ENCODE results near the gene SIRT5. TPM values are rescaled to one million over a fixed set of nuclear protein-coding genes. Genes with fewer than 3 reads are reported as not detected.

The SIRT5 gene
- total RNA-seq, 3 donors from 2014 or later, result 10.2 to 20.6 (median 14.5) TPM

DNA sequence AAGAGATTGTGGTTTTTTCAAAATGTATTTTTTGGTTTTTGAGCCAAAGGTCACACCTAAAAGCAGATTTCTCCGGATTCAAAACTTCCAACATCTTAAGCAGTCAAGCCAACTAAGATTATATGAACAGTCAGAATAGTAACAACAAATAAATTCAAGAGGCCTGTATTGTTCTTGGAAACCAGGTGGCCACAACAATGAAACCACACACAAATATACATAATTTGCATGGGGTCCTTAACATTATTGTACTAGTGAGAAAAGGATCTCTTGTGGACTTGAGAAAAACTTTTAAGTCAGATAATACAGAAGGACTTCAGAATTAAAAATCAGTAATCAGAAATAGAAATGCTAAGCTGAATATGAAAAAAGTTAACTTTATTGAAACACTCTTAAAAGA is 81.3 kb downstream of the SIRT5 start:
- no peak overlapping the region for H3K27ac ChIP-seq
- H3K4me1 ChIP-seq, result no peaks in the 10 kb centered on the region
- no peaks in the 10 kb centered on the region for H3K36me3 ChIP-seq
- intact Hi-C loops (cut with DNase I; ENCODE audit: low total_unique reads), result no loop called here
- H3K27me3 ChIP-seq, result no peaks in the 10 kb centered on the region
- no peak for DNase-seq (ENCODE audit: low spot score in 2 of 2)
- H3K4me3 ChIP-seq, result no peak overlapping the region
- no peaks in the 10 kb centered on the region for H3K9me3 ChIP-seq
- TF ChIP-seq, protein P1, sequence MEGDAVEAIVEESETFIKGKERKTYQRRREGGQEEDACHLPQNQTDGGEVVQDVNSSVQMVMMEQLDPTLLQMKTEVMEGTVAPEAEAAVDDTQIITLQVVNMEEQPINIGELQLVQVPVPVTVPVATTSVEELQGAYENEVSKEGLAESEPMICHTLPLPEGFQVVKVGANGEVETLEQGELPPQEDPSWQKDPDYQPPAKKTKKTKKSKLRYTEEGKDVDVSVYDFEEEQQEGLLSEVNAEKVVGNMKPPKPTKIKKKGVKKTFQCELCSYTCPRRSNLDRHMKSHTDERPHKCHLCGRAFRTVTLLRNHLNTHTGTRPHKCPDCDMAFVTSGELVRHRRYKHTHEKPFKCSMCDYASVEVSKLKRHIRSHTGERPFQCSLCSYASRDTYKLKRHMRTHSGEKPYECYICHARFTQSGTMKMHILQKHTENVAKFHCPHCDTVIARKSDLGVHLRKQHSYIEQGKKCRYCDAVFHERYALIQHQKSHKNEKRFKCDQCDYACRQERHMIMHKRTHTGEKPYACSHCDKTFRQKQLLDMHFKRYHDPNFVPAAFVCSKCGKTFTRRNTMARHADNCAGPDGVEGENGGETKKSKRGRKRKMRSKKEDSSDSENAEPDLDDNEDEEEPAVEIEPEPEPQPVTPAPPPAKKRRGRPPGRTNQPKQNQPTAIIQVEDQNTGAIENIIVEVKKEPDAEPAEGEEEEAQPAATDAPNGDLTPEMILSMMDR (IDR thresholded peaks at IDR 0.05), result no peak
- TF ChIP-seq POLR2A (IDR thresholded peaks at IDR 0.05) (no peak), POLR2AphosphoS5 (IDR thresholded peaks at IDR 0.05) (no peak)

DNA sequence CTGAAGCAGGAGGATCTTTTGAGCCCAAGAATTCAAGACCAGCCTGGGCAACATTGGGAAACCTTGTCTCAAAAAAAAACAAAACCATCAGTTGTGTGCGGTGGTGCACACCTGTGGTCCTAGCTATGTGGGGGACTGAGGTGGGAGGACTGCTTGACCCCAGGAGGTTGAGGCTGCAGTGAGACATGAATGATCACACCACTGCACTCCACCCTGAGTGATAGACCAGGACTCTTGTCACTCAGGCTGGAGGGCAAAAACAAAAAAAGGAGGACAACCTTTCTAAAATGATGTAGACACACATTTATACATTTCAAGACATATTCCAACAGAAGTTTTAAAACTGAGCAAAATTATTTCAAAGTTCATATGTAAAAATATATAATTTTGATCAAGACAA is 85.9 kb downstream of the SIRT5 start:
- H3K4me1 ChIP-seq, result no peaks in the 10 kb centered on the region
- TF ChIP-seq POLR2A (IDR thresholded peaks at IDR 0.05), result no peak
- TF ChIP-seq, protein P1 (IDR thresholded peaks at IDR 0.05), result no peak
- TF ChIP-seq POLR2AphosphoS5 (IDR thresholded peaks at IDR 0.05), result no peak
- H3K4me3 ChIP-seq, result no peak overlapping the region
- intact Hi-C loops (cut with DNase I; ENCODE audit: low total_unique reads), result no loop called here
- no peak for DNase-seq (ENCODE audit: low spot score in 2 of 2)
- H3K9me3 ChIP-seq, result no peaks in the 10 kb centered on the region
- H3K27me3 ChIP-seq, result no peaks in the 10 kb centered on the region
- H3K27ac ChIP-seq, result no peak overlapping the region
- no peaks in the 10 kb centered on the region for H3K36me3 ChIP-seq

DNA sequence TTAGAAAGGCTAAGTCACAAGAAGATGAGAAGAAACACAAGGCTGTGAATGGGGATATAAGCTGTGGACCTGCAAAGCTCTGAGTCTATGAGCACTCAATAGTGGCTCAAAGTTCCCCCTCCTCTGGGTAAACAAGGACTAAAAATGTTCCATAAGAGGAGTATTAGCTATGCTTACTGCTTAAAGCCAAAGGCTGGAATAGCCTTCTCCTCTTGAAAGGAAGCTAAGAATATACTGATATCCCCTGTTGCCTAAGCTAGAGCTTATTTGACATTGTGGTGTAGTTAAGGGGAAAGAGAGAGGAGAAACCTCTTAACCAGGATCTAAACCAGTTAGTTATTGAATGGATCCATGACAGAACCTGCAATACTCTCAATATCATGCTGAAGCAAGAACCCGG is 86.5 kb downstream of the SIRT5 start:
- Histone ChIP-seq H3K36me3 (no peaks in the 10 kb centered on the region), H3K4me3 (no peak overlapping the region), H3K9me3 (no peaks in the 10 kb centered on the region), H3K4me1 (no peaks in the 10 kb centered on the region), H3K27ac (no peak overlapping the region), H3K27me3 (no peaks in the 10 kb centered on the region)
- no peak for DNase-seq (ENCODE audit: low spot score in 2 of 2)
- intact Hi-C loops (cut with DNase I; ENCODE audit: low total_unique reads), result no loop called here
- TF ChIP-seq POLR2AphosphoS5 (IDR thresholded peaks at IDR 0.05) (no peak), POLR2A (IDR thresholded peaks at IDR 0.05) (no peak)
- TF ChIP-seq, protein P1 (IDR thresholded peaks at IDR 0.05), result no peak

DNA sequence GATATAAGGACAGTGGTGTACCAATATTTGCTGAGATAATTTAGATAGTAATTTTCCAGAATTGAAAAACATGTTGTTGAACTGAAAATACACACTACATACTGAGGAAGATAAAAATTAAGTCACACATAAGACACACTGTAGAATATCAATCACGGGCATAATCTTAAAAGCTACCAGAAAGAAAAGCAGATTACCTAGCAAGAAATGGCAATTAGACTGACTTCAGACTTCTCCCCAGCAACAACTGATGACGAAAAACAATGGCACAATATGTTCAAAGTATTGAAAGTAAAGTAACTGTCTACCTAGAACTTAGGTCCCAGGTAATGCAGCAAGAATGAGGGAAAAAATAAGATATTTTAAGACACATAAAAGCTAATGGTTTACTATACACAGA is 87.2 kb downstream of the SIRT5 start:
- TF ChIP-seq POLR2A (IDR thresholded peaks at IDR 0.05) (no peak), POLR2AphosphoS5 (IDR thresholded peaks at IDR 0.05) (no peak)
- TF ChIP-seq, protein P1 (IDR thresholded peaks at IDR 0.05), result no peak
- no peaks in the 10 kb centered on the region for H3K9me3 ChIP-seq
- no peaks in the 10 kb centered on the region for H3K36me3 ChIP-seq
- no peak overlapping the region for H3K27ac ChIP-seq
- H3K4me1 ChIP-seq, result no peaks in the 10 kb centered on the region
- intact Hi-C loops (cut with DNase I; ENCODE audit: low total_unique reads), result no loop called here
- no peaks in the 10 kb centered on the region for H3K27me3 ChIP-seq
- DNase-seq (ENCODE audit: low spot score in 2 of 2), result no peak
- no peak overlapping the region for H3K4me3 ChIP-seq

DNA sequence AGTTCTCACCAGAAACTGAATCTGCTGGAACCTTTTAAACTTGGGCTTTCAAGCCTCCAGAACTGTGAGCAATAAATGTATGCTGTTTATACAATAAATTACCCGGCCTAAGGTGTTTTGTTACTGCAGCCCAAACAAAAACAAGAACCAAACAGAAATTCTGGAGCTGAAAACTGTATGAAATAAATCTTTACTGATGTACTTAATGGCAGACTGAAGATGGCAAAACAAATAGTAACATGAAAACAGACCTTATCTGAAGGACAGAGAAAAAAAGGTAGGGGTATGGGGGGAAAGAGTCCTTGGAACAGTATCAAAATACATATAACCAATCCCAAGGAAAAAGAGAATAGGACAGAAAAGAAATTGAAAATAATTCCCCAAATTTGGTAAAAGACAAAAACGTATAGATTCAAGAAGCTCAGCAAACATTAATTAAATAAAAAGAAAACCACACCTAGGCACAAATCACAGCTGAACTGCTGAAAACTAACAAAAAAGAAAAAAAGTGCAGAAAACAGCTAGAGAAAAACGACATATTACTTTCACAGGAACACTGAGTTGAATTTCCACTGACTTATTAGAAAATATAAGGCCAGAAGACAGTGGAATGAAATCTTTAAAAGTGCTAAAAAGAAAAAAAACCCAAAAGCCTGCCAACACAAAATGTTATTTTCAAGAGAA is 88.4 kb downstream of the SIRT5 start:
- intact Hi-C loops (cut with DNase I; ENCODE audit: low total_unique reads), result no loop called here
- no peak for DNase-seq (ENCODE audit: low spot score in 2 of 2)
- Histone ChIP-seq H3K27me3 (no peaks in the 10 kb centered on the region), H3K27ac (no peak overlapping the region), H3K36me3 (no peaks in the 10 kb centered on the region), H3K4me1 (no peaks in the 10 kb centered on the region), H3K9me3 (no peaks in the 10 kb centered on the region), H3K4me3 (no peak overlapping the region)
- TF ChIP-seq, protein P1 (IDR thresholded peaks at IDR 0.05), result no peak
- TF ChIP-seq POLR2A (IDR thresholded peaks at IDR 0.05), result no peak
